GM21526 (cell line): ENCODE results near the gene MAGI3.

Experiments used
- ATAC-seq: cut with Tn5 transposase; IDR thresholded peaks from one replicate; pipeline ENCODE4 v1.9.1; 2021; ENCODE audit warnings: moderate library complexity; ENCODE audit not compliant: unreplicated experiment, low FRiP score

MAGI3 gene

DNA sequence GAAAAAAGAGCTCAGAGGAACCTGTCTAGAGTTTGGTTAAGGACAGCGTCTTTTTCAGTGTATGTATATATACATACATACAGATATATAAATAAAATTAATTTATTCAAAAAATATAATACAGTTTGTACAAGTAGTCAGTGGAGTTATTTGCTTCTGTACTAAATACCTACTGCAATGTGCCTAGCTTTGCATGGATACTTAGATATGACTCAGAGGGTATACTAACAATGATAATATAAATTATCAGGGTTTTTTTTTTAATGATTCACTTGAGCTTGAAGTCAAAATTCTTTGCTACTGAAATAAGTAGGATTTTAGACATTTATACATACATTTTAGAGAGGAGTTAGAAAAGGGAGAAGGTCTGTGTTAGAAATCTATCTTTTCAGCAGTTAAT, 251.1 kb downstream of the MAGI3 start:
- ATAC-seq: no peak

DNA sequence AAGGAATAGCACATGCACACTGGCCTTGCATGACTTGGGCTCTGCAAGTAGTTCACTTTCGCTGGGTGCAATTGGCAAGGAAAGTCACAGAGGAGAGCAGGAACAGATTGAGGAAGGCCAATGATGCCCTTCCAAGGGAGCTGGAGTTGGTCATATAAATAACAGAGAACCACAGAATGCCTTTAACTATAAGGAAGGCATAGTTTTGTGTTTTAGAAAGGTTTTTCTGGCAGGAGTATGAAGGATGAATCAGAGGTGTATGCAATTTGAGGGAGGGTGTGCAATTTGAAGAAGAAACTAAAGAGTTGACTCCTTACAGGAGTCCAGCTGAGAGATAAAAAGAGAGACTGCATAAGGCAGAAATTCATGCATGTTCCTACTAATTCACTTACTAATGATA, 256.8 kb downstream of the MAGI3 start:
- ATAC-seq: no peak

DNA sequence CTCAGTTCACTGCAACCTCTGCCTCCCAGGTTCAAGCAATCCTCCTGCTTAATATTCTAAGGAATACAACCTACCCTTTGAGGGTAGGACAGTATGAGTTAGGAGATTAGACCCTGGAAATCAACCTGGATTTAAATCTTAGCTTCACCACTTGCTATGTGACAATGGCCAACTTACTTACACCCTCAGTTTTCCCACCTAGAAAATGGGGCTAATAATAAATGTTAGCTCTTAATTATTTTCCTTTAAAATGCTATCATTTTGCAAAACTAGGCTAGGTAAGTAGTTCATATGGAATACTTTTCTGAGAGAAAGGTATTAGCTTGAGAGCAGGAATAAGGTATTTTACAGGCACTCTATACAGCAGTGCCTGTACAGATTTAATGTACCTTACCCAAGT, 258.2 kb downstream of the MAGI3 start:
- ATAC-seq: no peak

GRCh38 chr1:113652771-113653170, 262.5 kb downstream of the MAGI3 start:
- ATAC-seq: no peak

- ATAC-seq: no peak
Measured at GRCh38 chr1:113653741-113654140, 263.4 kb downstream of the MAGI3 start.

GRCh38 chr1:113654883-113655282, 264.6 kb downstream of the MAGI3 start:
- ATAC-seq: no peak

- no peak for ATAC-seq
Measured at GRCh38 chr1:113657126-113657525, 266.8 kb downstream of the MAGI3 start.

DNA sequence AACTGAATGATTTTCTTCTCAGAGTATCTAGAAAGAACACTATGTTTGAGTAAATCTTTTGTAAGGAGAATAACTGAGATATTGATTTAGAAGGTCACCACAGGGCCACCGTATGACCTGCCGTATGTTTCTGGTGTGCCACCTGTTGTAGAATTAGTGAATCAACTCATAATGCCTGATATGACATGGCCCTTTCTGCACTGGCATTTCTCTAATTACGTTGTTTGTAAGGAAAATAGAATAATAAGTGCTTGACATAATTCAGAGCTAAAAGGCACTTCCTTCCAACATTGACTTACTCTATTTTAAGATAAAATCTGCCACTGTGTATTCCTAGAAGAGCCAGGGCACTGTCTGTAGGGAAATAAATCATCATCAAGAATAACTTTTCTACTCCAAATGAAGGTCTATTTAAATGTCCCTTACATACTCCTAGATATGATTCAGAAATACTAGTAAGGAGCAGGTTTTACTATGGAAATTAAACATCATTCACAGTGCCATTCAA, 267.3 kb downstream of the MAGI3 start:
- no peak for ATAC-seq

DNA sequence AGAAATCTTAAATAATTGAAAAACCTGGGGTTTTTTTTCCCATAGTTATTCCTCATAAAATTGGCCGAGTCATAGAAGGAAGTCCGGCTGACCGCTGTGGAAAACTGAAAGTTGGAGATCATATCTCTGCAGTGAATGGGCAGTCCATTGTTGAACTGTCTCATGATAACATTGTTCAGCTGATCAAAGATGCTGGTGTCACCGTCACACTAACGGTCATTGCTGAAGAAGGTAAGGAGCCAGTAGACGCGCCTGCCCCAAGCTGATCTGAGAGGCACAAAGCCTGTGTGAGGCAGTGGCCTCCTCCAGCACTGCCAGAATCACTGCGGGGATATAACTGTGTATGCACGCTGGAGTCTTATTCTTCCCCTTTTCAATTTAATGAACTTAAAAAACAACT, 268.7 kb downstream of the MAGI3 start:
- no peak for ATAC-seq

GRCh38 chr1:113659556-113659955, 269.2 kb downstream of the MAGI3 start:
- ATAC-seq: no peak

- no peak for ATAC-seq
Measured at GRCh38 chr1:113660088-113660487, 269.8 kb downstream of the MAGI3 start.

DNA sequence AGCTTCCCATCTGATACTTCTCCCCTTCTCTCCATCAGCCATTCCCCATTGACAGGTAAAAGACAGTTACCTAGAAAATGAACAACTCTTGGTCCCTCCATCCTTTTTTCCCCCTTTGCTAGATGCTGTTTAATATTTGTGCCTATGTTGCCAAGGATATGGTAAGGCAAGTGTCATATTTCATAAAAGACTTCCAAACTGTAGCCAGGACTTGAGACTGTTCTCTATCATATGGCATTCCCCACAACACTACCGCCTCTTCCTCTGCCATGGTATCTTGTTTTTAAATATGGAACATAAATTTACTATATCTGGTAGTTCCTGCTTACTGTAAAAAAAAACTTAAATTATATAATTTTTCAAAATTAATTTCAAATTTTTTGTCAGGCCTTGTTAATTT, 271.8 kb downstream of the MAGI3 start:
- ATAC-seq: no peak

DNA sequence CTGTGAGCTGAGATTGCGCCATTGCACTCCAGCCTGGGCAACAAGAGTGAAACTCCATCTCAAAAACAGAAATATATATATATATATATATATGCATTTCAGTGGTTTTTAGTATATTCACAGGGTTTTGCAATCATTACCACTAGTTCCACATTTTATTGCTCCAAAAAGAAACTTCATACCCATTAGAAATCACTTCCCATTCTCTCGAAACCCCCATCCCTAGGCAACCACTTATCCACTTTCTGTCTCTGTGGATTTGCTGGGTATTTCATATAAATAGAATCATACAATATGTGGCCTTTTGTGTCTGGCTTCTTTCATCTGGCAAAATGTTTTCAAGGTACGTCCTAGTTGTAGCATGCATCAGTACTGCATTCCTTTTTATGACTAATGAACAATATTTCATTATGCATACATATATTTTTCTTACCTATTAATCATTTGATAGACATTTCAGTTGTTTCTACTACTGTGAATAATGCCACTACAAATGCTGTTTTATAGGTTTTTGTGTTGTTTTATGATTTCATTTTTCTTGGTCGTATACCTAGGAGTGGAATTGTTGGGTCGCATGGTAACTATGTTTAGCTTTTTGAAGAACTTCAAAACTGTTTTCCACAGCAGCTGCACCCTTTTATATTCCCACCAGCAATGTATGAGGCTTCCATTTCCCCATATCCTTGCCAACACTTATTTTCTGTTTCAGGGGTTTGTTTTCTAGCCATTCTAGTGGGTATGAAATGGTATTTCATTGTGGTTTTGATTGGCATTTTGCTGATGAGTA, 273.0 kb downstream of the MAGI3 start:
- ATAC-seq: no peak

GRCh38 chr1:113665071-113665470, 274.8 kb downstream of the MAGI3 start:
- no peak for ATAC-seq

GRCh38 chr1:113666126-113666525, 275.8 kb downstream of the MAGI3 start:
- no peak for ATAC-seq

DNA sequence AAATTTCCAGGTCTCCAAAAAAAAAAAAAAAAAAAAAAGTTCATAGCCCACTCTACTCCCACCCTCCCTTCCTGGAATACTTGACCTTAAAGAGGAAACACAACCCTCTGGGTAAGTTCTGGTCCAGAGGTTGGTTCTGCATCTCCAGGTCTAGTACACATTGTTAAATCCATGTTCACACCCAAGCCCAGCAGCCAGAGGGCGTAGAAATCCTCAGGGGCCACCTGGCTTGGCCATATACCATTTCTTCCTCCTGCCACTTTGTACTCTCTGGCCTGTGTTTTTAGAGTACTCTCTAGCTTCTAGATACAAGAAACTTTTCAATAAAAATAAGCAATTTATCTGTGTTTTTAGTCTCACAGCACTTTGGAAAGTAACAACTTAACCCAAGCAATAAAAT, 279.7 kb downstream of the MAGI3 start:
- ATAC-seq: no peak

DNA sequence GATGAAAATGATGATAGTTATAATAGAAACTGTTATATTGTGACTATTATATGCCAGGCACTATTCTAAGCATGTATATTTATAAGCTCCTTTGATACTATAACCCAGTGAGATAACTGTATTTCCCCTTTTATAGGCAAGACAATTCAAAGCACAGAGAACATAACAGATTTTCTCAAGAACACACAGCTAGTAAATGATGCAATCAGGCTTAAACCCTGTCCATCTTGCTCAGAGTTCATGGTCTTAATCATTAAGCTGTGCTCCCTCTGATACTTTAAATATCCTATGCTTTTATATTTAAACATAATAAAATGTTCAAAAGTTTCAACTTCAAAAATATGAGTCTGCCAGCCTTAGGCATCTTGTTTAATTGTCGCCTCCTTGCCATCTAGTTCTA, 280.3 kb downstream of the MAGI3 start:
- ATAC-seq: no peak

GRCh38 chr1:113672491-113672890, 282.2 kb downstream of the MAGI3 start:
- ATAC-seq: no peak

GRCh38 chr1:113674591-113674990, 284.3 kb downstream of the MAGI3 start:
- no peak for ATAC-seq

- no peak for ATAC-seq
Measured at GRCh38 chr1:113675302-113675701, 285.0 kb downstream of the MAGI3 start.

DNA sequence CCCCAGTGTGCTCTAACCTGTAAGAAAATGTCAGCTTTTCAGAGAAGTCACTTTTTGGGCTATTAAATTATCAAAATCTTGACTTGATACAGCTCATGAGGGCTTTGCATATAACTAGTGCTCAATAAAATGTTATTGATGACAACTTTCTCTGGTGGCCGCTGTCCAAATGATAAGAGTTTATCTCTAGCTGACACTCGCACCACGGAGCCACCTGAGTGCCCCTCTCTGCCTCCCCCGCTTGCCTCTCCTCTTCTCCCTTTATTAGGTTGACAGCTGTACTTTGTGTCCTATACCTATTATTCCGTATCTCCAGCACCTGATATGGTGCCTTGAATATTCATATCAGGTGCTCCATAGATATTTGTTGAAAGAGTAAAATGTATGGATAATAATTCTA, 286.2 kb downstream of the MAGI3 start:
- ATAC-seq: no peak
